GM21447 (cell line): ENCODE results near the gene ZNF14.
"Not testable (repeated sequence)": the region's sequence is repeated elsewhere in the genome, so short reads cannot be mapped to it uniquely, and the experiment has no call there.

Experiments used
- ATAC-seq: cut with Tn5 transposase; IDR thresholded peaks from one replicate; pipeline ENCODE4 v1.9.1; 2021; ENCODE audit not compliant: unreplicated experiment

The ZNF14 gene

GRCh38 chr19:19732579-19733501 lies at the start of gene ZNF14:
Gene ZNF14 (minus strand): TSS chr19:19733112. CDS start chr19:19732958, 154 bp downstream.
- ATAC-seq = peak; percentile 100

GRCh38 chr19:19781791-19782190 lies 48.9 kb upstream of the ZNF14 start:
- ATAC-seq = not testable (repeated sequence)

GRCh38 chr19:19778666-19779065 lies 45.8 kb upstream of the ZNF14 start:
- no peak for ATAC-seq

- no peak for ATAC-seq
Observed at GRCh38 chr19:19777692-19778091, 44.8 kb upstream of the ZNF14 start.

GRCh38 chr19:19776206-19777008 lies 43.5 kb upstream of the ZNF14 start:
- ATAC-seq = peak; percentile 98

GRCh38 chr19:19775891-19776205 lies 42.9 kb upstream of the ZNF14 start:
- ATAC-seq = peak; percentile 14

- ATAC-seq = no peak
Observed at GRCh38 chr19:19774354-19775033, 41.6 kb upstream of the ZNF14 start.

GRCh38 chr19:19771963-19772362 lies 39.1 kb upstream of the ZNF14 start:
- not testable (repeated sequence) for ATAC-seq

GRCh38 chr19:19769971-19770370 lies 37.1 kb upstream of the ZNF14 start:
- ATAC-seq = not testable (repeated sequence)

- ATAC-seq = no peak
Observed at GRCh38 chr19:19758164-19758563, 25.3 kb upstream of the ZNF14 start.

GRCh38 chr19:19752760-19753403 lies 20.0 kb upstream of the ZNF14 start:
- ATAC-seq = no peak

GRCh38 chr19:19751846-19752245 lies 18.9 kb upstream of the ZNF14 start:
- ATAC-seq = no peak

- no peak for ATAC-seq
Observed at GRCh38 chr19:19750842-19751790, 18.2 kb upstream of the ZNF14 start.

- ATAC-seq = no peak
Observed at GRCh38 chr19:19749908-19750841, 17.3 kb upstream of the ZNF14 start.

- no peak for ATAC-seq
Observed at GRCh38 chr19:19749117-19749907, 16.4 kb upstream of the ZNF14 start.

- no peak for ATAC-seq
Observed at GRCh38 chr19:19748249-19748938, 15.5 kb upstream of the ZNF14 start.
